Activated CD8-positive, alpha-beta memory T cell treated with anti-CD3 and anti-CD28 coated beads, Interleukin-2, amount 50 U/mL, for 4 hours (primary cell): ENCODE measurements around the gene SHISAL2A.

Experiments used
- DNase-seq: peaks from one replicate; pipeline ENCODE4 v3.0.0-alpha.2; 2020

SHISAL2A gene

GRCh38 chr1:52632732-52633290 is at the start of gene SHISAL2A:
Gene SHISAL2A (plus strand): TSS chr1:52633168. CDS start chr1:52633494, 326 bp downstream.
- peak; percentile 70 for DNase-seq

- no peak for DNase-seq
Measured at GRCh38 chr1:52585474-52585873, 47.5 kb upstream of the SHISAL2A start.

- DNase-seq = no peak
Measured at GRCh38 chr1:52588027-52588426, 44.9 kb upstream of the SHISAL2A start.

- no peak for DNase-seq
Measured at GRCh38 chr1:52588535-52588934, 44.4 kb upstream of the SHISAL2A start.

GRCh38 chr1:52590266-52590665 is 42.7 kb upstream of the SHISAL2A start:
- no peak for DNase-seq

- DNase-seq = no peak
Measured at GRCh38 chr1:52592637-52593323, 40.2 kb upstream of the SHISAL2A start.

- DNase-seq = no peak
Measured at GRCh38 chr1:52593495-52593894, 39.5 kb upstream of the SHISAL2A start.

- DNase-seq = no peak
Measured at GRCh38 chr1:52595061-52595460, 37.9 kb upstream of the SHISAL2A start.

- no peak for DNase-seq
Measured at GRCh38 chr1:52597912-52598311, 35.1 kb upstream of the SHISAL2A start.

GRCh38 chr1:52598729-52599128 is 34.2 kb upstream of the SHISAL2A start:
- no peak for DNase-seq

- DNase-seq = no peak
Measured at GRCh38 chr1:52599236-52599635, 33.7 kb upstream of the SHISAL2A start.

- no peak for DNase-seq
Measured at GRCh38 chr1:52600533-52601179, 32.3 kb upstream of the SHISAL2A start.

- no peak for DNase-seq
Measured at GRCh38 chr1:52601519-52601918, 31.4 kb upstream of the SHISAL2A start.

GRCh38 chr1:52601991-52602855 is 30.7 kb upstream of the SHISAL2A start, which contains the start of gene GPX7:
Gene GPX7 (plus strand): TSS chr1:52602371. CDS start chr1:52602410, 39 bp downstream.
- DNase-seq = peak; percentile 59

GRCh38 chr1:52602856-52603600 is 29.9 kb upstream of the SHISAL2A start:
- peak; percentile 16 for DNase-seq

- no peak for DNase-seq
Measured at GRCh38 chr1:52603630-52604029, 29.3 kb upstream of the SHISAL2A start.

- DNase-seq = no peak
Measured at GRCh38 chr1:52604063-52604770, 28.8 kb upstream of the SHISAL2A start.

GRCh38 chr1:52613636-52614373 is 19.2 kb upstream of the SHISAL2A start:
- no peak for DNase-seq

GRCh38 chr1:52614671-52615070 is 18.3 kb upstream of the SHISAL2A start:
- DNase-seq = no peak

GRCh38 chr1:52615489-52616042 is 17.4 kb upstream of the SHISAL2A start:
- no peak for DNase-seq

GRCh38 chr1:52621950-52622349 is 11.0 kb upstream of the SHISAL2A start:
- no peak for DNase-seq
